BJ (cell line): ENCODE data around the gene ARHGAP26. TPM values are rescaled to one million over a fixed set of nuclear protein-coding genes. Genes with fewer than 3 reads are reported as not detected.

Experiments
- CTCF ChIA-PET: fragments of 350-600 bp; formaldehyde crosslinking; extraction: SDS; loops from one replicate; lab custom pipeline; 2021; ENCODE audit warnings: antibody characterized with exemption, inconsistent platforms; lab: Yijun Ruan, JAX
- POLR2A ChIA-PET: fragments of 300-600 bp; sonication (Branson Sonifier 250); formaldehyde crosslinking; extraction: SDS; loops from one replicate; lab custom pipeline; 2021; ENCODE audit warnings: antibody characterized with exemption; lab: Charles Lee
- DNase-seq: peaks from one replicate; pipeline ENCODE4 v3.0.0-alpha.2; 2011; ENCODE audit warnings: low read depth
- H3K27me3 ChIP-seq: 2 replicates; pipeline ENCODE4 v1.6.0; 2011; ENCODE audit warnings: low read length; ENCODE audit not compliant: control insufficient read depth, insufficient read depth
- H3K36me3 ChIP-seq: 2 replicates; pipeline ENCODE4 v1.5.1; 2011; ENCODE audit warnings: low read length; ENCODE audit not compliant: control insufficient read depth, insufficient read depth
- H3K4me3 ChIP-seq: 2 replicates; pipeline ENCODE4 v1.5.1; 2011; ENCODE audit warnings: low read depth, mild to moderate bottlenecking, control low read depth, low read length
- polyA plus RNA-seq: library from polyadenylated mRNA; depleted of rRNA; stranded (reverse); fragments of >200 nt; gene quantifications from 2 replicates; pipeline ENCODE4 v1.2.3, GENCODE V29; 2011
- TF ChIP-seq, protein P1 (sequence below): IDR thresholded peaks from 2 replicates; pipeline ENCODE4 v1.5.1; 2011; ENCODE audit warnings: low read depth, mild to moderate bottlenecking, control low read depth, inconsistent platforms, low read length, moderate library complexity; ENCODE audit not compliant: insufficient read depth

ARHGAP26 gene
- polyA plus RNA-seq, 1 experiment = 4.8 TPM

DNA sequence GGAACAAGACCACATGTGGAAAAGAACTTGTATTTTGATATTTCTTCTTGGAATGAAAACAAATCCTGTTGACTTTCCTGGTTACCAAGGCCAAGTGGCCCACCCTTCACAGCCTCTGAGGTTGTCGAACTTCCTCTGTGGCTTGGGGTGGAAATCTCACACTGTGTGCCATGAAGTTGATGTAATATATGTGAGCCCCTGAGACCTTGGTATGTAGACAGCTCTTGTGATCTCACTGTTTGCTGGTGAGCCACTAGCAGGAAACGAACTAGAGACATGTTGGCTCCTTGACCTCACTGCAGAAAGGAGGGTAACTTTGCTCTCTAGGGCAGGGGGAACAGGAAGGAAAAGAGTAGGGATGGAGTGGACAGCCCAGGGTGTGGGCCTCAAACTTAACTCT, 159.4 kb downstream of the ARHGAP26 start:
- CTCF ChIA-PET = interaction anchor here (1.3 kb wide), 1 partner anchor 216 kb away, joined by 3 read pairs; no protein-coding TSS in a partner anchor
- Histone ChIP-seq H3K4me3 (no peak overlapping the region), H3K27me3 (no peaks in the 10 kb centered on the region), H3K36me3 (no peaks in the 10 kb centered on the region)
- TF ChIP-seq, protein P1, sequence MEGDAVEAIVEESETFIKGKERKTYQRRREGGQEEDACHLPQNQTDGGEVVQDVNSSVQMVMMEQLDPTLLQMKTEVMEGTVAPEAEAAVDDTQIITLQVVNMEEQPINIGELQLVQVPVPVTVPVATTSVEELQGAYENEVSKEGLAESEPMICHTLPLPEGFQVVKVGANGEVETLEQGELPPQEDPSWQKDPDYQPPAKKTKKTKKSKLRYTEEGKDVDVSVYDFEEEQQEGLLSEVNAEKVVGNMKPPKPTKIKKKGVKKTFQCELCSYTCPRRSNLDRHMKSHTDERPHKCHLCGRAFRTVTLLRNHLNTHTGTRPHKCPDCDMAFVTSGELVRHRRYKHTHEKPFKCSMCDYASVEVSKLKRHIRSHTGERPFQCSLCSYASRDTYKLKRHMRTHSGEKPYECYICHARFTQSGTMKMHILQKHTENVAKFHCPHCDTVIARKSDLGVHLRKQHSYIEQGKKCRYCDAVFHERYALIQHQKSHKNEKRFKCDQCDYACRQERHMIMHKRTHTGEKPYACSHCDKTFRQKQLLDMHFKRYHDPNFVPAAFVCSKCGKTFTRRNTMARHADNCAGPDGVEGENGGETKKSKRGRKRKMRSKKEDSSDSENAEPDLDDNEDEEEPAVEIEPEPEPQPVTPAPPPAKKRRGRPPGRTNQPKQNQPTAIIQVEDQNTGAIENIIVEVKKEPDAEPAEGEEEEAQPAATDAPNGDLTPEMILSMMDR = no peak
- POLR2A ChIA-PET = no interaction called here
- DNase-seq = no peak

DNA sequence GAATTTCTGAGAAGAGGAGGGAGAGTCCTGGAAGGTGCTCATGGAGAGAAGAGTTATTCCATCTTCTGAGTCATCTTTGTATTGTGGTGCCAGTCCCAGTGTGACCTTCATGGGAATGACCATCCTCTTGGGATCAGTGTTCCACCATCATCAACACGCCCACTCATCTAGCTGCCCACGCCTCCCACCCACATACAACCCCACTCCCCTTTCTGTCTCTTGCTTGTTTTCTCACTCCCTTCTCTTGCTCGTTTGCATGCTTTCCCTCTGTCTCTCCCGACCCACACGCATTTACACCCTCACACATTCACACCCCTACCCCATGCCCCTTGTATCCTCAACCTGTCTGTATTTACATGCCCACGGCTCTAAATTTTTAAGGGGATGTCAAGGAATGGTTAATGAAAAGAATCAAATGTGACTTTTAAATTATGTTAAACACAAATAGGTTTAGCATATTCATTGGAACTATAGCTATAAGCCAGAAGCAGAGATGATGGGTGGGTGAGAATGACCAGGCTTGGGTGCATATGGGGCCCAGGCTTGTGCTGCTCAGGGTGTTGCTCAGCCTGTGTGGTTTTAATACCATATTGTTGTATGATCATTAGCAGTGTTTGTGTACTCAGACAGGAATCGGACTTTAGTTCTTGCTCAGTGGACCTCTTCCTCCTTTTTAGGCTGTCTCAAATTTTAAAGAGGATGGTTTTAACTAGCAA, 160.4 kb downstream of the ARHGAP26 start:
- ChIA-PET POLR2A (no interaction called here), CTCF (interaction anchor here (1.3 kb wide), 1 partner anchor 217 kb away, joined by 3 read pairs; no protein-coding TSS in a partner anchor)
- no peaks in the 10 kb centered on the region for H3K27me3 ChIP-seq
- no peak for DNase-seq
- no peak overlapping the region for H3K4me3 ChIP-seq
- TF ChIP-seq, protein P1 = no peak
- no peaks in the 10 kb centered on the region for H3K36me3 ChIP-seq

DNA sequence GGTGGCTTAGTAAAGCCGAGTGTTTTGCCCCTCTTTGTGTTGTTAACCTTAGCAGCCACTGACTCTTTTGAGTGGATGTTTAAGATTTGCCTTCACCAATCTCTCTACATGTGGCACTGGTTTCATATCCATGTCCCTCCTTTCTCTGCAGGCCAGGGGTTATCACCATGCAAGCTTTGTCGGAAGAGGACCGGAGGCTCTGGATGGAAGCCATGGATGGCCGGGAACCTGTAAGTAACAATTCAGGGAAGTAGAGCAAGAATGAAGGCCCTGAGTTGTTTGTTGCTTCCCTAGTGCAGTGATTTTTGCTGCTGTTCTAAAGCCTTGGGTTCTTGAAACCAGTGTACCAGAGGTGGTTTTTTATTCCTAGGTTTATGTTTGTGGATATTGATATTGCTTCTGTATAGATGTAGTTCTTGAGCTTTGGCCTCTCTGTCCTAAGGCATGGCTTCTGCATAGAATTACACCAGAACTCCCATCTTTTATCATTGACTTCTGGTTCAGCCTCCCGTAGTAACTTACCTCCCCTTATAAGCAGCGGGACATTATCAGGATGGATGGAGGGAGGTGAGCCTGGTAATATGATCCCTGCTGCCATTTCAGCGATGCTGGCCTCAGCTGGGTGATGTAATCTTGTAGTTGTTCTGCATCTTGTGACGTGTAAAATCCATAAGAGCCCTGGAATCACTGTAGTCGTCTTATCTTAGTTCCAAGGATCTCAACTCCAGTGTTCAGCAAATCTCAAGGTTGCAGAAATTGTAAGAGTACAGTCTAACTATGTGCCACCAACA, 161.9 kb downstream of the ARHGAP26 start:
- POLR2A ChIA-PET = no interaction called here
- Histone ChIP-seq H3K36me3 (no peaks in the 10 kb centered on the region), H3K27me3 (no peaks in the 10 kb centered on the region), H3K4me3 (no peak overlapping the region)
- no peak for DNase-seq
- TF ChIP-seq, protein P1 = no peak
- CTCF ChIA-PET = interaction anchor here (1.8 kb wide), 1 partner anchor 12 kb away, joined by 5 read pairs; no protein-coding TSS in a partner anchor

DNA sequence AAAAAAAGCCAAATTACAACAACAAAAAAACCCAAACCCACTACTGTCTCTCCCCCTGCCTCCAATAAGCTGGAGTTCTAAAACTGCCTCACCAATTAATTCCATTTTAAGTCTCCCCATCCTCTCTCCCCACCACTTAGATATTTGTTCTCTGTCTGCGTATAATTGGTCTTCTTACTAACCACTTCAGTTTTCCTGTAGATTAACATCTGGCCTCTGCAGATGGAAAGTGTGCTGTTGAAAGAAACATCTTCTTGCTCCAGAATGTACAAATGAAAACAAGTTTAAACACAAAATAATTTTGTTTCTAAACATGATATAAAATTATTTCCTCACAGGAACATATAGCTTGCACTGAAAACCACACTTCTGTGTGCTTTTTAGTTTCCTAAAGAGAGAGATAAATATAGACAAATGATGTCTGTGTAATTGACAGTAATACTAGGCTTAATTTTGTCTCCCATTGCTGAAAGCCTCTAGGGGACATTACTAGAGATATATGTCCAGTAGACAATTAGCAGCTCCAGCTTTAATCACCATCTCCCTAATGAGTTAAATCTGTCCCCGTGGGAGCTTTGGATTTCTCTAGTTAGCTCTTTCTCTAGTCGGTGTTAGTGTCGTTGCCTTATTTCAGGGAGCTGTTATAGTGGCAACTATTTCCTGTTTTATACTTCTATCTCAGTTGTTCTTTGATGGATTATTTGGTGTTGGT, 164.0 kb downstream of the ARHGAP26 start:
- Histone ChIP-seq H3K36me3 (no peaks in the 10 kb centered on the region), H3K4me3 (no peak overlapping the region), H3K27me3 (no peaks in the 10 kb centered on the region)
- ChIA-PET POLR2A (no interaction called here), CTCF (interaction anchor here (0.7 to 1.0 kb wide), 3 partner anchors 12 to 13 kb away, joined by 3 to 6 read pairs (median 3); no protein-coding TSS in a partner anchor)
- TF ChIP-seq, protein P1 = no peak
- no peak for DNase-seq
